HG03521 (cell line): ENCODE measurements around the gene NOL12.
A peak's percentile ranks its signal among the peaks of the same experiment; 100 is the strongest.
"Not testable (repeated sequence)": the region's sequence is repeated elsewhere in the genome, so short reads cannot be mapped to it uniquely, and the experiment has no call there.

ENCODE experiments used
- ATAC-seq: cut with Tn5 transposase; IDR thresholded peaks from one replicate; pipeline ENCODE4 v1.9.1; 2021; ENCODE audit warnings: mild to moderate bottlenecking, moderate library complexity; ENCODE audit not compliant: unreplicated experiment

Gene NOL12

GRCh38 chr22:37678372-37678771 is 7.8 kb upstream of the NOL12 start:
- no peak for ATAC-seq

DNA sequence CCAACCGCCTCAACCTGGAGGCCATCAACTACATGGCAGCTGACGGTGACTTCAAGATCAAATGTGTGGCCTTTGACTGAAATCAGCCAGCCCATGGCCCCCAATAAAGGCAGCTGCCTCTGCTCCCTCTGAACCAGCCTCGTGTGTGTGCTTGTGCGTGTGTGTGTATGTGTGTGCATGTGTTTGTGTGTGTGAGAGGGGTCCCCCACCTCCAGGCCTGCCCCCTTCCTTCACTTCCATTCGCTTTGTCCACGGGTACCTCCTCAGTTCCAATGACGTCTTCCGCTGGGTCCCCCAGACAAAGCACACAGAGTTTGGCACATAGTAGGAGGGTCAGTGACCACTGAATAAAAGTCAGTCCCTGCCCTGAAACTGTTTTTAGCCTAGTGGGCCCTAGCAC is 6.5 kb upstream of the NOL12 start:
- no peak for ATAC-seq

DNA sequence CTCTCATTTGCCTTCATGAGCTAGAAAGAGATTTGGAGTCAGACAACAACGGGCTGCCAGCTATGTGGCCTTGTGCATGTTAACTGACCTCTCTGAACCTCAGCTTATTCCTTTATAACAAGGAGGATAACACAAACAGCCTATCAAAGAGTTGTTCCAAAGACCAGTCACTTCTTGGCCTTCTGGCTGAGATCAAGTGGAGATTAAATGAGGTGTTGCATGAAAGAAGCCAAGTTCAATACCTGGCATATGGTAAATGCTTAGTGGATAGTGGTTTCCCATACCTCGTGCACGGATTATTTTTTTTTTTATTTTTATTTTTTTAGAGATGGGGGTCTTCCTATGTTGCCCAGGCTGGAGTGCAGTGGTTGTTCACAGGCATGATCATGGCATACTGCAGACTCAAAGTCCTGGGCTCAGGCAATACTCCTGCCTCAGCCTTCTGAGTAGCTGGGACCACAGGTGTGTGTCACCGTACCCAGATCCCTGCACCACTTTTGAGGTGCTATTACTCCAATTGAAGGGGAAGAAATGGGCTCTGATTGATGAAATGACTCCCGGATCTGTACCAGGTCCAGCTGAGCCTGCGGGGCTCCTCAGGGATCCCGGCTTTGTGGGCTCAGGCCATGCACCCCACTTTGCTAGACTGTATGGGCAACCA is 5.8 kb upstream of the NOL12 start:
- no peak for ATAC-seq

GRCh38 chr22:37681001-37681424 is 5.1 kb upstream of the NOL12 start:
- no peak for ATAC-seq

- no peak for ATAC-seq
Measured at GRCh38 chr22:37681556-37682049, 4.5 kb upstream of the NOL12 start.

DNA sequence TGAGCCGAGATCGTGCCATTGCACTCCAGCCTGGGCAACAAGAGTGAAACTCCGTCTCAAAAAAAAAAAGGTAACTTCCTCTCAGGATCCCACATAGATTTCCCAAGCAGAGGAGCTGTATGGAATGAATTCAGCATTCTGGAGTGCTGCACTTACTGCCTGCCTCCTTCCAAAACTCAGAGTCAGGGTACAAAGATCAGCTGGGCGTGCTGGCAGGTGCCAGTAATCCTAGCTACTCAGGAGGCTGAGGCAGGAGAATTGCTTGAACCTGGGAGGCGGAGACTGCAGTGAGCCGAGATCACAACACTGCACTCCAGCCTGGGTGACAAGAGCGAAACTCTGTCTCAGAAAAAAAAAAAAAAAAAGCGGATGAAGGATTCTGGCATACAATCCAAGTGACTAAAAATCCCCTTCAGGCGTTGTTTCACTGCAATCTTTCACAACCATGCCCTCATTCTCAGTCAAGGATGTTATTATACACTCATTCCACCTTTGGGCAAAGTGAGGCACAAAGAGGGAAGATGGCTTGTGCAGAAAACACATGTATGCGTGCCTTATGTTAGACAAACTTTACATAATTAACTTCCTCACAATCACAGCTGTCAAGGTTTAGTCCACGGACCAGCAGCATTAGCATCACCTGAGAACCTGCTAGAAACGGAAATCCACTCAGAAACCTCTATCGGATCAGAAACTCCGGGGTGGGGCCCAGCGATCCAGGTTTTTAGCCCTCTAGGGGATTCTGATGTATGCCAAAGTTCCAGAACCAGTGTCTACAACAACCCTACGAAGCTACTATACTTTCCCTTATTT is 1.1 kb upstream of the NOL12 start:
- ATAC-seq, result no peak

DNA sequence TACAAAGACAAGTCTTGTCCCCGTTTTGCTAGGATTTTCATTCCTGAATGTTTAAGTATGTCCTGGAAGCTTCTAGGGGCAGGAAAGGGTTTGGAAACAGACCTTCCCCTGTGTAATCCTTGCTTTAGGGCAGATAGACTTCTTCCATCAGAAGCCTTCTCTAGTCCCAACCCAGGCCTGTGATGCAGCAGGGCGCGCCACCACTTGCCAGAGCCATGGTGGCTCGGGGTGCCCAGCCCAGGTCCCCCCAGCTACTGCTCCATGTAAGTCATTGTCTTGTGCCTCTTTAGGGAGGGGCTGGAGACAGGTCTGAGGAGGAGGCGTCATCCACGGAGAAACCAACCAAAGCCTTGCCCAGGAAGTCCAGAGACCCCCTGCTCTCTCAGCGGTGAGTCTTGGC is 4.3 kb downstream of the NOL12 start:
- no peak for ATAC-seq

- no peak for ATAC-seq
Measured at GRCh38 chr22:37690901-37691504, 4.9 kb downstream of the NOL12 start.

GRCh38 chr22:37692627-37693285 is 6.6 kb downstream of the NOL12 start:
- no peak for ATAC-seq

GRCh38 chr22:37694131-37694530 is 8.0 kb downstream of the NOL12 start:
- not testable (repeated sequence) for ATAC-seq

- not testable (repeated sequence) for ATAC-seq
Measured at GRCh38 chr22:37696260-37696656, 10.1 kb downstream of the NOL12 start.

GRCh38 chr22:37696657-37697537 is 10.8 kb downstream of the NOL12 start, which contains the start of gene TRIOBP:
TRIOBP (plus strand) TSS chr22:37697048; CDS start chr22:37701366, 4,318 bp downstream.
- peak; percentile 80 for ATAC-seq

DNA sequence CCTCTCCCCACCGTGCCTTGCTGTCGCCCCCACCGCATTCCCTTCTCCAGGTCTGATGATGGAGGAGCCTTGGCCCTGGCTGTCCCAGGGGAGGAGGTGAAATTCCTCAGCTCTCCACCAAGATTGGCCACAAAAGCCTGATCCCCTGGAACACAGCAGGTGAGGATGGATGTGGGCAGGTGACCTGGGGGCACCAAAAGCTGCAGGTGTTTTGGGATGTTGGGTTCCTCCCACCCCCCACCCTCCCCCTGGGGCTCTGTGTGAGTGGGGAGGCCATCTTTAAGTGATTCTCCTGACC is 11.3 kb downstream of the NOL12 start:
- ATAC-seq, result no peak

- ATAC-seq, result no peak
Measured at GRCh38 chr22:37701141-37701786, 15.1 kb downstream of the NOL12 start.

DNA sequence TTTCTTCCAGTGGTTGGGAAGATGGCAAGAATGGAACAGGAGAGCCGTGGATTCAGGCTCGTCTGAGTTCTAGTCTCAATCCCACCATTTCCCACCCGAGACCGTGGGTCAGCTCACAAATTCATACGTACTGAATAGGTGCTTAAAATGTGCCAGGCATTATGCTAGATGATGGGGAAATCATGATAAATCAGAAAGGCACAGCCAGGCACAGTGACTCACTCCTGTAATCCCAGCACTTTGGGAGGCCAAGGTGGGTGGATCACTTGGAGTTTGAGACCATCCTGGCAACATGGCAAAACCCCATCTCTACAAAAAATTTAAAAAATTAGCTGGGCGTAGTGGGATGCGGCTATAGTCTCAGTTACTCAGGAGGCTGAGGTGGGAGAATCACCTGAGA is 17.8 kb downstream of the NOL12 start:
- ATAC-seq, result no peak

GRCh38 chr22:37704645-37705044 is 18.5 kb downstream of the NOL12 start:
- ATAC-seq, result no peak

- ATAC-seq, result no peak
Measured at GRCh38 chr22:37705205-37705604, 19.1 kb downstream of the NOL12 start.

GRCh38 chr22:37708580-37709444 is 22.7 kb downstream of the NOL12 start:
- no peak for ATAC-seq

GRCh38 chr22:37709445-37709765 is 23.3 kb downstream of the NOL12 start:
- ATAC-seq, result no peak
